ENCODE results near the gene TIFAB.

- no peak for TF ChIP-seq POLR2A (IDR thresholded peaks at IDR 0.05)
- TF ChIP-seq CTCF (IDR thresholded peaks at IDR 0.05) = no peak
Measured at GRCh38 chr5:135491552-135492318, 39.6 kb upstream of the TIFAB start.

All from lower leg skin (tissue), 3 donors.